ENCODE measurements around the gene PCDHGA1. TPM values are rescaled to one million over a fixed set of nuclear protein-coding genes. Genes with fewer than 3 reads are reported as not detected.
"Not testable (repeated sequence)": the region's sequence is repeated elsewhere in the genome, so short reads cannot be mapped to it uniquely, and the experiment has no call there.

PCDHGA1 gene
- total RNA-seq, 1 donor from 2014 or later: 0.80 TPM

DNA sequence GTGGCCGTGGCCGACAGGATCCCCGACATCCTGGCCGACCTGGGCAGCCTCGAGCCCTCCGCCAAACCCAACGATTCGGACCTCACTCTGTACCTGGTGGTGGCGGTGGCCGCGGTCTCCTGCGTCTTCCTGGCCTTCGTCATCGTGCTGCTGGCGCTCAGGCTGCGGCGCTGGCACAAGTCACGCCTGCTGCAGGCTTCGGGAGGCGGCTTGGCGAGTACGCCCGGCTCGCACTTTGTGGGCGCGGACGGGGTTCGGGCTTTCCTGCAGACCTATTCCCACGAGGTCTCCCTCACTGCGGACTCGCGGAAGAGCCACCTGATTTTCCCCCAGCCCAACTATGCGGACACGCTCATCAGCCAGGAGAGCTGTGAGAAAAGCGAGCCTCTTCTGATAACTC lies 15.7 kb downstream of the PCDHGA1 start:
- not testable (repeated sequence) for DNase-seq (ENCODE audit: low read depth)

DNA sequence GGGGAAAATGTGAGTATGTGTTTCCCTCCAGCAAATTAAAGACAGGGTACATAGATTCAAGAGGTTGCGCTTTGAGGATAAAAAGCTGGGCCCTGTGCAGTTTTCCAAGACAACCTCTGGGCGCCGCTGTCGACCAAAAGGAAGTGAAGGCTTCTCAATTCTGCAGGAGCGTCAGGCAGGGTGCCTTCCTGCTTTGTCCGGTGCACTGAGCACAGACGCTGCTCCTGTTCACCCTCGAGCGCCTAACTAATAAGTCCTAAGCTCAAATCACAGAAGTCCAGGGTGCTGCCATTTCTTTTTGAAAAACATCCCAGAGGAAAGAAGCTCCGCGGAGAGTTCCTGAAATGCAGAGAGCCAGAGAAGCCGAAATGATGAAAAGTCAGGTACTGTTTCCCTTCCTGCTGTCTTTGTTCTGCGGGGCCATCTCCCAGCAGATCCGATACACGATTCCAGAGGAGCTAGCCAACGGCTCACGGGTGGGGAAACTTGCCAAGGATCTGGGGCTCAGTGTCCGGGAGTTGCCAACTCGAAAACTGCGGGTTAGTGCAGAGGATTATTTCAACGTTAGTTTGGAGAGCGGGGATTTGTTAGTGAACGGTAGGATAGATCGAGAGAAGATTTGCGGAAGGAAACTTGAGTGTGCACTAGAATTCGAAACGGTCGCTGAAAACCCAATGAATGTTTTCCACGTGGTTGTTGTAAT lies 19.8 kb downstream of the PCDHGA1 start, which contains the start of gene PCDHGB1:
PCDHGB1 (plus strand) TSS at position 183 of the 703 bp plus-strand sequence; CDS start at position 345, 162 bp downstream.
- peak; percentile 23 for DNase-seq (ENCODE audit: low read depth)

DNA sequence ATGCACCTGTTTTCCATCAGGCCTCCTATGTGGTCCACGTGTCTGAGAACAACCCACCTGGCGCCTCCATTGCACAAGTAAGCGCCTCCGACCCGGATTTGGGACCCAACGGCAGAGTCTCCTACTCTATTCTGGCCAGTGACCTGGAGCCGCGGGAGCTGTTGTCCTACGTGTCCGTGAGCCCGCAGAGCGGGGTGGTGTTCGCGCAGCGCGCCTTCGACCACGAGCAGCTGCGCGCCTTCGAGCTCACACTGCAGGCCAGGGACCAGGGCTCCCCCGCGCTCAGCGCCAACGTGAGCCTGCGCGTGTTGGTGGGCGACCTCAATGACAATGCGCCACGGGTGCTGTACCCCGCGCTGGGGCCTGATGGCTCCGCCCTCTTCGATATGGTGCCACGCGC lies 21.3 kb downstream of the PCDHGA1 start:
- no peak for DNase-seq (ENCODE audit: low read depth)

DNA sequence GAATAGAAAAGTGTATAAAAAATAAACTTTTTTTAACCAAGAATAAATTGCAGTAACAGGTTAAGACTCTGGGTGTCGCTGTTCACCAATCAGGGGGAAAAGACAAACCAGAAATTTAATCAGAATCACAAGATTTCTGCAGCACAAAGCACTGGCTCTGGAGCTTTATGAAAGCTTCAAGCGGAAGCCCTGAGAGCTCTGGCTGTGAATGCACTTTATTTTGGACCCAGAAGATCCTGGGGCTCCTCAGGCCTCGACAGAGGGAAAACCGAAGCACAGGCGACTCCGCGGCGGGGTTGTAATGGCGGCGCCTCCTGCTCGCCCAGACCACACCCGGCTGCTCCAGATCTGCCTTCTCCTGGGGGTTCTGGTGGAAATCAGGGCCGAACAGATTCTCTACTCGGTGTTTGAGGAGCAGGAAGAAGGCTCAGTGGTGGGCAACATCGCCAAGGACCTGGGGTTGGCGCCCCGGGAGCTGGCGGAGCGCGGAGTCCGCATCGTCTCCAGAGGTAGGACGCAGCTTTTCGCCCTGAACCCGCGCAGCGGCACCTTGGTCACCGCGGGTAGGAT lies 24.7 kb downstream of the PCDHGA1 start, which contains the start of gene PCDHGA4:
PCDHGA4 (plus strand) TSS at position 122 of the 570 bp plus-strand sequence; CDS start at position 209, 87 bp downstream.
- DNase-seq (ENCODE audit: low read depth): no peak

DNA sequence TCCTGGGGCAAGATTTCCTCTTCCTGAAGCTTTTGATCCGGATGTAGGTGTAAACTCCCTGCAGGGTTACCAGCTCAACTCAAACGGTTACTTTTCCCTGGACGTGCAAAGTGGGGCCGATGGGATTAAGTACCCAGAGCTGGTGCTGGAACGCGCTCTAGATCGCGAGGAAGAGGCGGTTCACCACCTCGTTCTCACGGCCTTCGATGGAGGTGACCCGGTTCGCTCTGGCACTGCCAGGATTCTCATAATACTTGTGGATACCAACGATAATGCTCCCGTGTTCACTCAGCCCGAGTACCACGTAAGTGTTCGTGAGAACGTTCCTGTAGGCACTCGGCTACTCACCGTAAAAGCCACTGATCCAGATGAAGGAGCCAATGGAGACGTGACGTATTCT lies 25.3 kb downstream of the PCDHGA1 start:
- DNase-seq (ENCODE audit: low read depth): no peak

DNA sequence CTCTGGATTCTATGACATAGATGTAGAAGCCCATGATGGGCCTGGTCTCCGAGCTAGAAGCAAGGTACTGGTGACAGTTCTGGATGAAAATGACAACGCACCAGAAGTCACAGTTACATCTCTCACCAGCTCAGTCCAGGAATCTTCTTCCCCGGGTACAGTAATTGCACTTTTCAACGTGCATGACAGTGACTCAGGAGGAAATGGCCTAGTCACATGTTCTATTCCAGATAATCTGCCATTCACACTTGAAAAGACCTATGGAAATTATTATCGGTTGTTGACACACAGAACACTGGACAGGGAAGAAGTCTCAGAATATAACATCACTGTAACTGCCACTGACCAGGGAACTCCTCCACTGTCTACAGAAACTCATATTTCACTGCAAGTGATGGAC lies 25.8 kb downstream of the PCDHGA1 start:
- DNase-seq (ENCODE audit: low read depth): no peak

DNA sequence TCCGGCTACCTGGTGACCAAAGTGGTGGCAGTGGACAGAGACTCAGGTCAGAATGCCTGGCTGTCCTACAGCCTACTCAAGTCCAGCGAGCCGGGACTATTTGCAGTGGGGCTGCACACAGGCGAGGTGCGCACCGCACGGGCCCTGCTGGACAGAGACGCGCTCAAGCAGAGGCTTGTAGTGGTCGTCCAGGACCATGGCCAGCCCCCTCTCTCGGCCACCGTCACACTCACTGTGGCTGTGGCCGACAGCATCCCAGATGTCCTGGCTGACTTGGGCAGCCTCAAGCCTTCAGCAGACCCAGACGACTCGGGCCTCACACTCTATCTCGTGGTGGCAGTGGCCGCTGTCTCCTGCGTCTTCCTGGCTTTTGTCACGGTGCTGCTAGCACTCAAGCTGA lies 26.6 kb downstream of the PCDHGA1 start:
- no peak for DNase-seq (ENCODE audit: low read depth)

DNA sequence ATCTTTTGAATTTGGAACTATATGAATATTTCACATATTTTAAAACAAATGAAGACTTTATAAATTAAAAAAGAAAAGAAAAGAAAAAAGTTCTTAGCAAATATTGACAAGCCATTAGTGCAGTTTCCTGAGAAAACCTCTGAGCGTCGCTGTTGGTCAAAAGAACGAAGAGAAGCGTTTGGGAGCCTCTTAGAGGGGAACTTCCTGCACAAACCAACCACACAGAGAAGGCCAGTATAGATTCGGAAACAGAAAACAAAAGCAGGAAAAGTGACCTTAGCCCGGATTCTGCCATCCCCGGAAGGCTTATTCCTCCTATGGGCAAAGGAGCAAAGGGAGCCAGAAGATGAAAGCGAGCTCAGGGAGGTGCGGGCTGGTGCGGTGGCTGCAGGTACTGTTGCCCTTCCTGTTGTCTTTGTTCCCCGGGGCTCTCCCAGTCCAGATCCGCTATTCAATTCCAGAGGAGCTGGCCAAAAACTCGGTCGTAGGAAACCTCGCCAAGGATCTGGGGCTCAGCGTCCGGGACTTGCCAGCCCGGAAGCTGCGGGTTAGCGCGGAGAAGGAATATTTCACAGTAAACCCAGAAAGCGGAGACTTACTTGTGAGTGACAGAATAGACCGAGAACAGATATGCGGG lies 29.6 kb downstream of the PCDHGA1 start, which contains the start of gene PCDHGB2:
PCDHGB2 (plus strand) TSS at position 205 of the 637 bp plus-strand sequence; CDS start at position 347, 142 bp downstream.
- peak; percentile 16 for DNase-seq (ENCODE audit: low read depth)

DNA sequence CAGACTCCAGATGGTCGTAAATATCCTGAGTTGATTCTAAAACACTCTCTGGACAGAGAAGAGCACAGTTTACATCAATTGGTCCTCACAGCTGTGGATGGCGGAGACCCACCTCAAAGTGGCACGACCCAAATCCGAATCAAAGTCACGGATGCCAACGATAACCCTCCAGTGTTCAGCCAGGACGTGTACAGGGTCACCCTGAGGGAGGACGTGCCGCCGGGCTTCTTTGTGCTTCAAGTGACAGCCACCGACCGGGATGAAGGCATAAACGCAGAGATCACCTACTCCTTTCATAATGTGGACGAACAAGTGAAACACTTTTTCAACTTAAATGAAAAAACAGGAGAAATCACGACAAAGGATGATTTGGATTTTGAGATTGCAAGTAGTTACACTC lies 30.4 kb downstream of the PCDHGA1 start:
- DNase-seq (ENCODE audit: low read depth): no peak

DNA sequence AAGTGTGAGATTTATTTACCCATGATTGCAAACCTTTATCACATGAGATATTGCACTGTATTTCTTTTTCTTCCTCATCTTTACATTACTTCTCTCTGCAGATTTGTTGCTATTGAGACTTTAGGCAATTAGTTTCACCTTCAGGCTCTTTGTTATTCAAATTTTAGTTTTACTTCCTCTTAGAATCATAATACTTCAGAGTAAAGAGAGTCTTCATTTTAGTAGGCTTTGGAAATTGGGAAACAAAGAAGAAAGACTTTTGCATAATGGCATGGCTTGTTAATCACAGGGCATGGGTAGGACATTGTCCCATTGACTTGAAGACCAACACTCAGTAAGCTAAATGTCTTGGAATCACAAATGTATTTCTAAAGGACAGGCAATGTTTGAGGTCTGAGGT lies 32.4 kb downstream of the PCDHGA1 start:
- DNase-seq (ENCODE audit: low read depth): no peak

DNA sequence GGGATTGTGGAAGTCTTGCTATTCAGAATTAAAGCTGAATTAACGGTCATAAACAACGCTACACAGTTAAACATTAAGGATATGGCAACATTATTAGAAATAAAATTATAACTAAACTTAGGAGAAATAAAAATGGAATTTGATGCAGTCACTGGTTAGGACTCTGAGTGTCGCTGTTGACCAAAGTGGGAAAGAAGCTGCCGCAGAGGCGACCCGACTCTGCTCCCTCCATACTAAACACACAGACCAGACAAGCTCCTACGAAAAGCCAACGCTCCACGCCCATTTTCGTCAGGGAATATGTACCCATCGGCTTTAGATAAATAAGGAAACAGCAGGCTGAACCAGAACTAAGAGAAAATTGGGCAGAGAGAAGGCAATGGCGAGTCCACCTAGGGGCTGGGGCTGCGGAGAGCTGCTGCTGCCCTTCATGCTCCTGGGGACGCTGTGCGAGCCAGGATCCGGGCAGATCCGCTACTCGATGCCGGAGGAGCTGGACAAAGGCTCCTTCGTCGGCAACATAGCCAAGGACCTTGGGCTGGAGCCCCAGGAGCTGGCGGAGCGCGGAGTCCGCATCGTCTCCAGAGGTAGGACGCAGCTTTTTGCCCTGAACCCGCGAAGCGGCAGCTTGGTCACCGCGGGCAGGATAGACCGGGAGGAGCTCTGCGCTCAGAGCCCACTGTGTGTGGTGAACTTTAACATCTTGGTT lies 33.8 kb downstream of the PCDHGA1 start, which contains the start of gene PCDHGA5:
PCDHGA5 (plus strand) TSS at position 211 of the 709 bp plus-strand sequence; CDS start at position 380, 169 bp downstream.
- no peak for DNase-seq (ENCODE audit: low read depth)

DNA sequence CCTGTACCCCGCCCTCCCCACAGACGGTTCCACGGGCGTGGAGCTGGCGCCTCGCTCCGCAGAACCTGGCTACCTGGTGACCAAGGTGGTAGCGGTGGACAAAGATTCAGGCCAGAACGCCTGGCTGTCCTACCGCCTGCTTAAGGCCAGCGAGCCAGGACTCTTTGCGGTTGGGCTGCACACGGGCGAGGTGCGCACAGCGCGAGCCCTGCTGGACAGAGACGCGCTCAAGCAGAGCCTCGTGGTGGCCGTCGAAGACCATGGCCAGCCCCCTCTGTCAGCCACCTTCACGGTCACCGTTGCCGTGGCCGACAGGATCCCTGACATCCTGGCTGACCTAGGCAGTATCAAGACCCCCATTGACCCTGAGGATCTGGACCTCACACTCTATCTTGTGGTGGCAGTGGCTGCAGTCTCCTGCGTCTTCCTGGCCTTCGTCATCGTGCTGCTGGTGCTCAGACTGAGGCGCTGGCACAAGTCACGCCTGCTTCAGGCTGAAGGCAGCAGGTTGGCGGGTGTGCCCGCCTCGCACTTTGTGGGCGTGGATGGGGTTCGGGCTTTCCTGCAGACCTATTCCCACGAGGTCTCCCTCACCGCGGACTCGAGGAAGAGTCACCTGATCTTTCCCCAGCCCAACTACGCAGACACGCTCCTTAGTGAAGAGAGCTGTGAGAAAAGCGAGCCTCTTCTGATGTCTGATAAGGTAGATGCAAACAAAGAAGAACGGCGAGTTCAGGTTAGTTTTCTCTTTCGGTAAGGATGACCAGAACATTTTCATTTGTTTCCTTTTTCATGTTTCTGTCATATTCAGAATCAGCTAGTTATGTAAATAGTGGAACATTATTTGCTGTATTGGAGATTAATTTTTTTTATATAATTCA lies 35.9 kb downstream of the PCDHGA1 start:
- DNase-seq (ENCODE audit: low read depth): no peak

DNA sequence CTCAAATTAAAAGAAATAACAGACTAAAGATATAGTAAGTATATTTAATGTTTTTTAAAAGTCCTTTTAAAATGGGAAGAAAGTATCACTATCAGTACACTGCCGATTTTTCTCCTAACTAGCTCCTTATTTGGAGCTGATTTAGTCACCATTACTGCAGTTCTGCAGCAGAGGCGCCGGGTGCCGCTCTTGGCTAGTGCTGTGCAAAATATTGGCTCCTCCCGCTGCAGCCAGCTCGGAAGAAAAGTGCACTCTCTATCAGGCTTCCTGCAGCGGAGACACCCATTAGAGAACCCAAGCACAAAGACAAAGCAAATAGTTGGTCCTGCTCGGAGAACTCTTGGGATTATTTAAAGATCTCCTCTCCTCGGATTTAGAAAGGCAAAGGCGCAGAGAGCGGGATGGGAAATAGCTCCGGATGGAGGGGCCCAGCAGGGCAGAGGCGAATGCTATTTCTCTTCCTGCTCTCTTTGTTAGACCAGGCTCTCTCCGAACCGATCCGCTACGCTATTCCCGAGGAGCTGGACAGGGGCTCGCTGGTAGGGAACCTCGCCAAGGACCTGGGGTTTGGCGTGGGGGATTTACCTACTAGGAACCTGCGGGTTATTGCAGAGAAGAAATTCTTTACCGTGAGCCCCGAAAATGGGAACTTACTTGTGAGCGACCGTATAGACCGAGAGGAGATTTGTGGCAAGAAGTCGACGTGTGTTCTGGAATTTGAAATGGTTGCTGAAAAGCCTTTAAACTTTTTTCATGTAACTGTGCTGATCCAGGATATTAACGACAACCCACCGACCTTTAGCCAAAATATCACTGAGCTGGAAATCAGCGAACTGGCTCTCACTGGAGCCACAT lies 39.9 kb downstream of the PCDHGA1 start, which contains the start of gene PCDHGB3:
PCDHGB3 (plus strand) TSS at position 249 of the 855 bp plus-strand sequence; CDS start at position 402, 153 bp downstream.
- DNase-seq (ENCODE audit: low read depth): peak; percentile 7

DNA sequence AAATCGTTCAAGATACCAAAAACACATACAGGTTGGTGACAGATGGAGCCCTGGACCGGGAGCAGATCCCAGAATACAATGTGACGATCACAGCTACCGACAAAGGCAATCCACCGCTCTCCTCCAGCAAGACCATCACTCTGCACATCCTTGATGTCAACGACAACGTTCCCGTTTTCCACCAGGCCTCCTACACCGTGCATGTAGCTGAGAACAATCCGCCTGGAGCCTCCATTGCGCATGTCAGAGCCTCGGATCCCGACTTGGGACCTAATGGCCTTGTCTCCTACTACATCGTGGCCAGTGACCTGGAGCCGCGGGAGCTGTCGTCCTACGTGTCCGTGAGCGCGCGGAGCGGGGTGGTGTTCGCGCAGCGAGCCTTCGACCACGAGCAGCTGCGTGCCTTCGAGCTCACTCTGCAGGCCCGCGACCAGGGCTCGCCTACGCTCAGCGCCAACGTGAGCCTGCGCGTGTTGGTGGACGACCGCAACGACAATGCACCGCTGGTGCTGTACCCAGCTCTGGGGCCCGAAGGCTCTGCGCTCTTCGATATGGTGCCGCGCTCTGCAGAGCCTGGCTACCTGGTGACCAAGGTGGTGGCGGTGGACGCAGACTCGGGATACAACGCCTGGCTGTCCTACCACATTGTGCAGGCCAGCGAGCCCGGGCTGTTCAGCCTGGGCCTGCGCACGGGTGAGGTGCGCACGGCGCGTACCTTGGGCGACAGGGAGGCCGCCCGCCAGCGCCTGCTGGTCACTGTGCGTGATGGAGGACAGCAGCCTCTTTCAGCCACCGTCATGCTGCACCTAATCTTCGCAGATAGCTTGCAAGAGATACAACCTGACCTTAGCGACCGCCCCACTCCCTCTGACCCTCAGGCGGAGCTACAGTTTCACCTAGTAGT lies 41.5 kb downstream of the PCDHGA1 start:
- DNase-seq (ENCODE audit: low read depth): no peak

DNA sequence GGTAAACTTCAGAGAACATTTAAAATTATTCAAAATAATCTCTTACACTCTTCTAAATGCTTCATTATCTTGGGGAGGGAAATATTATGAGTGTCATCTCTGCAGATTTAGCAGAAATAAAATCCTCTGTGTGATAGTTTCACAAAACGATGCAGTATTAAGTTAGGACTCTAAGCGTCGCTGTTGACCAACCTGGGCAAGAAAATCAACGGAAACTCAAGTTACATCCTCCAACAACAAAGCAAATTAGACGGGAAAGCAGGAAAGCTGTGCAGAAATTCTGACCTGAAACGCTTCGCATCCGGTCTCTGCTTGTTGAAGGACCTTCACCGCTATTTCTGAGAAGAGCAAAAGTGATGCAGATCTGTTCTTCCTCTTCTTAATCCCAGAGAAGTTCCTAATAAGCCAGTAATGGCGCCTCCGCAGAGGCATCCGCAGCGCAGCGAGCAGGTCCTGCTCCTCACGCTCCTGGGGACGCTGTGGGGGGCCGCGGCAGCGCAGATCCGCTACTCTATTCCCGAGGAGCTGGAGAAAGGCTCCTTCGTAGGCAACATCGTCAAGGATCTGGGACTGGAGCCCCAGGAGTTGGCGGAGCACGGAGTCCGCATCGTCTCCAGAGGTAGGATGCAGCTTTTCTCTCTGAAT lies 43.5 kb downstream of the PCDHGA1 start, which contains the start of gene PCDHGA6:
PCDHGA6 (plus strand) TSS at position 219 of the 645 bp plus-strand sequence; CDS start at position 412, 193 bp downstream.
- peak; percentile 15 for DNase-seq (ENCODE audit: low read depth)

DNA sequence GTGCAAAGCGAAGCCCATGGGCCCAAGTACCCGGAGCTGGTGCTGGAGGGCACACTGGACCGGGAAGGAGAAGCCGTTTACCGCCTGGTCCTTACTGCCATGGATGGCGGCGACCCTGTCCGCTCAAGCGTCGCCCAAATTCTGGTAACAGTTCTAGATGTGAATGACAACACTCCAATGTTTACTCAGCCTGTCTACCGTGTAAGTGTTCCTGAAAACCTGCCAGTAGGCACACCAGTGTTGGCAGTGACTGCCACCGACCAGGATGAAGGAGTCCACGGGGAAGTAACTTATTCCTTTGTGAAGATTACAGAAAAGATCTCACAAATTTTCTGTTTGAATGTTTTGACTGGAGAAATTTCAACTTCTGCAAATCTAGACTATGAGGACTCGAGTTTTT lies 44.3 kb downstream of the PCDHGA1 start:
- no peak for DNase-seq (ENCODE audit: low read depth)

DNA sequence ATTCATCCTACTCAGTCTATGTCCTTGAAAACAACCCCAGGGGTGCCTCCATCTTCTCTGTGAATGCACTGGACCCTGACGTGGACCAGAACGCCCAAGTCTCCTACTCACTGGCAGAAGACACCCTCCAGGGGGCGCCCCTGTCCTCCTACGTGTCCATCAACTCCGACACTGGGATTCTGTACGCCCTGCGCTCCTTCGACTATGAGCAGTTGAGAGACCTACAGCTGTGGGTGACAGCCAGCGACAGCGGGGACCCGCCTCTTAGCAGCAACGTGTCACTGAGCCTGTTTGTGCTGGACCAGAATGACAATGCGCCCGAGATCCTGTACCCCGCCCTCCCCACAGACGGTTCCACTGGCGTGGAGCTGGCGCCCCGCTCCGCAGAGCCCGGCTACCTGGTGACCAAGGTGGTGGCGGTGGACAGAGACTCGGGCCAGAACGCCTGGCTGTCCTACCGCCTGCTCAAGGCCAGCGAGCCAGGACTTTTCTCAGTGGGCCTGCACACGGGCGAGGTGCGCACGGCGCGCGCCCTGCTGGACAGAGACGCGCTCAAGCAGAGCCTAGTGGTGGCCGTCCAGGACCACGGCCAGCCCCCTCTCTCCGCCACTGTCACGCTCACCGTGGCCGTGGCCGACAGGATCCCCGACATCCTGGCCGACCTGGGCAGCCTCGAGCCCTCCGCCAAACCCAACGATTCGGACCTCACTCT lies 45.3 kb downstream of the PCDHGA1 start:
- DNase-seq (ENCODE audit: low read depth): not testable (repeated sequence)
